ENCODE data around the gene GATB.

GATB gene

DNA sequence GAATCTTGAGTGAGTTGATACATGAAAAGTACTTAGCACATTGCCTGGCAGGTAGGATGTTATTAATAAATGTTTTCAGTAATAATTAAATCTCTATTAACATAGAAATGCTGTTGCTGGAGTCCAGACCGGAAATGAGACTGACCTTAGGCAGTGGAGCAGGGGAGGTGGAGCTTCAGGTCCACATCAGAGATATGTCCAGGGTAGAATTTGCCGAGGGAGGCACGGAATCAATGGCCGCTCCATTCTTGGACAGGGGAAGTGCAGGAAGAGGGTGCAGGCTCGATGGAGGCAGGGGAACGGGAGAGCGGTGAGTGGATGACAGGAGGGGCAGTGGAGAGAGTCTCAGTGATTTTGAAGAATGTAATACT lies 107.3 kb downstream of the GATB start:
- DNase-seq, result no peak

DNA sequence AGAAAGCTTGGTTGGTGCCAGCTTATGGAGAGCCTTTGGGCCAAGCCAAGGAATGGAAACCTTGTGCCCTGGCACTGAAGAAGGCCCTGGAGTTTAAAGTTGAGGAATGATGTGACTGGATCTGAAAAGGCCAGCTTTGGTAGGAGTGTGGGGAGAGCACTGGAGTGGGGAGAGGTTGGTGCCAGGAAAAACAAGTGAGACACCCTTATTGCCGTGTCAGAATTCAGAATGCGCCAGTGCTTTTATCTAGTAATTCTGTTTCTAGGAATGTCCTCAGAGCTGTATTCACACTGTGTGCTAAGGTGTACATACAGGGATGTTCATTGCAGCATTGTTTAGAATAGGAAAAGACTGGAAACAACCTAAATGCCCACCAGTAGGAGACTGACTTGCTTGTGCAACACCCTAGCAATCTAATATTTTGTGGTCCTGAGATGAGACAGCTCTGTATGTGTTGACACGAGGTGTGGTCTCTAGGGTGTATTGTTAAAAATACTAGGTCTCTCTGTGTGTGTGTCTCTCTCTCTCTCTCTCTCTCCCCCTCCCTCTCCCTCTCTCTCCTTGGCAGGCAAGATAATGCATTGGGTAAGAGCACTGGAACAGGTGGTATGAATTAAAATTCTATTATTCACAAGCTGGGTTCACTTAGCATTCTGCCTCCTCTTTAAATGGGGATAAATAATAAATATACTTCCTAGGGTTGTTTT lies 107.8 kb downstream of the GATB start:
- DNase-seq, result no peak

GRCh38 chr4:151651496-151651895 lies 109.3 kb downstream of the GATB start:
- no peak for DNase-seq

GRCh38 chr4:151649479-151649878 lies 111.3 kb downstream of the GATB start:
- no peak for DNase-seq

GRCh38 chr4:151646322-151646721 lies 114.5 kb downstream of the GATB start:
- DNase-seq, result no peak

GRCh38 chr4:151644622-151645021 lies 116.2 kb downstream of the GATB start:
- DNase-seq, result no peak

DNA sequence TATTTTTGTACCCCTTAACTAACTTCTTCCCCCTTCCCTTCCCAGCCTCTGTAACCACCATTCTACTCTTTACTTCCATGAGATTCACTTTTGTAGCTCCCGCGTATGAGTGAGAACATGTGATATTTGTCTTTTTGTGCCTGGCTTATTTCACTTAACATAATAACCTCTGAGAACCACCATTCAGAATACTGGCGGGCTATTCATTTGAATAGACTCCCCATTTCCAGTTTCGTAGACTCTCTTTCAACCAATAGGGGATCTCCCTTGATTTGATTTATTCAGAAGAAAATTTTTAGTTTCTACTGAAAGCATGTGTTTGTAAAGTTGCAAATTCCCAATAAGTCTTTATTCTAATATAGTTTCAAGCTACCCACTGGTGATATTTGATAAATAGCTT lies 117.2 kb downstream of the GATB start:
- no peak for DNase-seq

DNA sequence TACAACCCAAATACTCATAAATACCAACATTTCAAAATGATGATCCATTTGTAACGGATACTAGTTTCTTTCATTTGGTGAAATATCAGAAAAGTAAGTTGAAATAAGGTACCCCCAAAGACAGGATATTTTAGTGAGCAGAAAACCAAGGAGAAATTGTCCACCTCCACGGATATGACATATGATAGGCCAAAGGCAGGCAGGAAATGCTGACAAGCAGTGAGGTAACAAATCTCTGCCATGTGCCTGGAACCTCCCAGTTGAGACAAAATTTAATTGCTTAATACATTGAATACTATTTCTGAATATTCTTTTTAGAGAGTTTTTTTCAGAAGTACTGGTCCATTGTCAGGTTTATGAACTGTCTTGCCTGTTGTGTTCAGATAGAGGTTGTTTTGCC lies 118.8 kb downstream of the GATB start:
- no peak for DNase-seq

DNA sequence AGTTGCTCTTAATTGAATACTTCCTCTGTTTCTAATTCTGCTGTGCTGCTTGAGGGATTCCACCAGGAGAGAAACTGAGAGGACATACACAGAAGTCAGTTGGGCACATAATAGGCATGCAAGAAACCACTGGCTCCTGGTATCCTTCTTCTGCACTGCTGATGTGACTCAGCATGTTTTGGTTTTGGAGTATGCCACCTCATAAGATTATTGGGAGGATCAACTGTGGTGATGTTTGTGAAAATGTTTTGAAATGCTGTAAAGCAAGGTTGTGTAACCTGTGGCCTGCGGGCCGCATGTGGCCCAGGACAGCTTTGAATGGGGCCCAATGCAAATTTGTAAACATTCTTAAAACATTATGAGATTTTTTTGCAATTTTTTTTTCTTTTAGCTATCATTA lies 119.6 kb downstream of the GATB start:
- no peak for DNase-seq

- DNase-seq, result no peak
Measured at GRCh38 chr4:151640381-151640780, 120.4 kb downstream of the GATB start.

- DNase-seq, result no peak
Measured at GRCh38 chr4:151638295-151638858, 122.4 kb downstream of the GATB start.

GRCh38 chr4:151631349-151631748 lies 129.5 kb downstream of the GATB start:
- no peak for DNase-seq

DNA sequence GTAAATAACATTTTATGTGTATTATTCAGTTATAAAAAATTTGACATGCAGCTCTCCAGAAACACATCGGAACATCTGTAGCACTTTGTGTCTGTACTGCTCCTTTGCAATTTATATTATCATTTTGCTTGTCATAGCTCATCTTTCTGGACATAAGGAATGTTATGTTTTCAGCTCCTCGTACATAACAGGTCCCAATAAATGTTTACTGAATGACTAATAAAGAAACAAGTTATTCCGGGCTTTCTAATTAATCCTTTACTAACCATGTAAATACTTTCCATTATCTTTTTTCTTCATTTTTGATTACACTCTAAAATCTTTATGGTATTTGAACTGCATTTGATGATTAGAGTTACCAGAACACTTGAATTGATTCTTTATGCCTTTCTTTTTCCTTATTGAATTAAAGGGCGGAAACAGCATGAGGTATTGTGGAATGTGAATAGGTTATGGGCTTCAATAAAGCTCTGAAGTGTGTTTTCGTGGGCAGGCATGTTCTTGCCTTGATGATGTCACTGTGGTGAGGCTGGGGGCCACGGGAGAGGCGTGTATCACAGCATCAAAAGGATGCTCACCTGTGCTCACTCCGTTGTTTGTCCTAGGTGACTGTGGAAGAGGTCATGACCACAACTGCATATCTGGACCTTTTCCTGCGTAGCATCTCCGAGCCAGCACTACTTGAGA lies 131.6 kb downstream of the GATB start:
- no peak for DNase-seq

DNA sequence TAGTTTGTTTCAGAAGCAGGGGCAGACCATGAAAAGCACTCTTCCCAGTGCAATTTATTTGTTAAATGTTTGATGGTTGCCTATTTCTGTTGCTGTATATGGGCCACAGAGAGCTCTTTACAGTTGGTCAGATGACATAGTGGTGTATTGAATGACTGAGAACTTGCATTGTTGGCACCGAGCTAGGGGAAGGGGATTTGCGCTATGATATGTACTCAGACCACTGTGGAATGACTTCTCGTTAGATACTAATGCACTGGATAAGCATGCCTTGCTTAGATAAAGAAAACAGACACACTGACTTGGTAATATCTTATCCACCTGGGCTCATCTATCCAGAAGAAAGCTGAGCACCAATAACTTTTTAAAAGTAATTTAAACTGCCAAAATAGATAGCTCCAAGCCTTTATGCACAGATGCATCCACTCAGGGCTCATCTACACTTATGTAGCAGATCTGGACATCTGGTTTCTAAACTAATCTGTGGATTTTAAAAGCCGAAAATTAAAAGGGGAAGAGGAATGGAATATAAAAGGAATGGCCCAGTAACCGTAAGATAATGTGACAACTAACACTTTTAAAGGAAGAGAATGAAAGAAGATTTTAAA lies 132.7 kb downstream of the GATB start:
- DNase-seq, result no peak

DNA sequence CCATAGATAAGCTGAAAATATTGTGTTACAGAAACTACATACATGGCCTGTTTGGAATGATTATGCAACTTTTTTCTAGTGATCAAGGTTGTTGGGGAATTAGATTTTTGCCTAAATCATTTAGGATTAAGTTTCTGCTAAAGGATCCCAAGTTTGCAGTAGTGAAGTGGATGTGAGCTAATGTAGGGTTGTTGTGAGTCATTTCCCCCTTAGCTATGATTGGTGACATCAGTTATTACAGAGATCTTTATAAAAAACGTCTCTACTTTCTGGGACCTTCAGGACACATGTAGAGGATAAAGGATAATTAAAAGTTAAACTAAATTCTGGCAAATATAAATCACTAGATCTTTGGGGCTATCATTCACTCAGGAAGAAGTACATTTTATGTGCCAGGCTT lies 133.3 kb downstream of the GATB start:
- no peak for DNase-seq

- no peak for DNase-seq
Measured at GRCh38 chr4:151626751-151627150, 134.1 kb downstream of the GATB start.

- no peak for DNase-seq
Measured at GRCh38 chr4:151626228-151626627, 134.6 kb downstream of the GATB start.

DNA sequence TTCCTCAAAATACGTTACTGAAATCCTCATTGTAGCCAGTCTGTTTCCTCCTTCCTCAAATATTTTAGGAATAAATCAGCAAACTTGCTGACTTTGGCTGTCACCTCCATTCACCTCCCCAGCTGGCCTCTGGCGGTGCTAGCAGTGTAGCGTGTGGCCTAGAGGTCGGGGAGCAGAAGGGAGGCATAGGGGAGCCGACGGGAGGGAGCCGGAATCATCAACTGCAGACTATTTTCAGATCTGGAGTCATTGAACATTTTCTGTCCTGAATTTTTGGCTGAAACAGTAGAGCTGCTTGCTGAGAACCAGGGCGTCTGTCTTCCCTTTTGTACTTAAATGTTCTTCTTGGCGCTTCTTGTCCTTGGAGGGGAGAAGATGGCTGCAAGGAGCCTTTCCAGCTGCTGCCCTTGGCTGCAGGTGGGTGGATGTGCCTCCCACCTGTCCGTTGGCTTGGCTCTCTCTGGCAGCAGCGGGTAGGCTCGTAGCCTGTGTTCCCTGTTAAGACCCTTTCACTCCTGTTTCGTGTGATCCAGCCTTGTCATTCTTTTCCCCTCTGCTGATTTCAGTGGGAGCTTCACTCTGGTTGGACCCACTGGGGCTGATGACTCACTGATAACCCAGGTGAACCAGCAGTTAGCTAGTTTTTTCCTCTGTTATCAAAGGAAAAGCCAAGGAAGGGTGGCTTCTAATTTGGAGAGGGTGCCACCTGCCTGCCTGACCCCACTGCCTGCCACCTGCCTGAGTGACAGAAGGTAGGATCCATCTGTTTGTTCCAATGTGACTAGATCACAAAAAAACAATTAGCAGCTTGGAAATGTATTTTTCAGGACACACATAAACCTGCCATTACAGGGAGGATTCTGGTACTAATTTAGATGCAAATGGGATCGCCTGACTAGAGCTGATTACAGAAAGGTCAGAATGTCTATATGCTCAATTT lies 135.9 kb downstream of the GATB start:
- no peak for DNase-seq

Measured in hypothalamus (tissue), 51 donors.